H1 (cell line): ENCODE results near the gene ZNF511. TPM values are rescaled to one million over a fixed set of nuclear protein-coding genes. Genes with fewer than 3 reads are reported as not detected.

Source experiments
- KDM1A ChIP-seq: fragments of 200-600, 300-600 bp; sonication (generic); IDR thresholded peaks from 2 replicates; pipeline ENCODE4 v1.7.1; 2016; ENCODE audit warnings: mild to moderate bottlenecking, low read length, borderline replicate concordance
- KDM5A ChIP-seq: fragments of 200-600 bp; IDR thresholded peaks from 2 replicates; pipeline ENCODE4 v1.7.1; 2012; ENCODE audit warnings: mild to moderate bottlenecking, low read length, inconsistent platforms, mixed read lengths
- NANOG ChIP-seq: IDR thresholded peaks from 2 replicates; pipeline ENCODE4 v1.6.1; 2011; ENCODE audit warnings: low read length, low read depth, mild to moderate bottlenecking, inconsistent platforms; ENCODE audit not compliant: insufficient read depth, poor library complexity, severe bottlenecking
- PHF8 ChIP-seq: fragments of 200-600 bp; sonication (generic); conservative IDR thresholded peaks from 2 replicates; pipeline ENCODE4 v1.7.1; 2012; ENCODE audit warnings: low read depth, mild to moderate bottlenecking, inconsistent platforms, low read length, moderate library complexity
- RAD21 ChIP-seq, 2 experiments: IDR thresholded peaks in 1 of 2; conservative IDR thresholded peaks in 1 of 2; 2 replicates each; pipeline ENCODE4 v1.6.1; 2011; ENCODE audit warnings: low read depth in 2 of 2, low read length in 2 of 2, improper control_type of control experiment in 1 of 2, inconsistent platforms in 1 of 2, mild to moderate bottlenecking in 1 of 2, moderate library complexity in 1 of 2
- RXRA ChIP-seq: IDR thresholded peaks from 2 replicates; pipeline ENCODE4 v1.6.1; 2011; ENCODE audit warnings: low read depth, mild to moderate bottlenecking, low read length, moderate library complexity; ENCODE audit not compliant: insufficient read depth
- TCF12 ChIP-seq: IDR thresholded peaks from 2 replicates; pipeline ENCODE4 v1.6.1; 2011; ENCODE audit warnings: low read depth, mild to moderate bottlenecking, low read length
- polyA plus RNA-seq, 7 experiments: library from polyadenylated mRNA; depleted of rRNA in 3 of 7; stranded (reverse) in 5 of 7; unstranded in 2 of 7; fragments of >200 nt in 5 of 7; fragments of 200-250 nt in 2 of 7; gene quantifications; 1 replicate in 5 of 7; 2 replicates in 1 of 7; 4 replicates in 1 of 7; pipeline versions ENCODE4 v1.2.1 to v1.2.3, GENCODE V29; 2011 to 2013; ENCODE audit warnings: missing spikeins in 2 of 7, mixed read lengths in 2 of 7
- total RNA-seq: library from RNA; stranded (reverse); fragmentation: NEBNext Ultra II Directional; extraction: Animal tissue kit (Norgen Biotek cat#: 25700); gene quantifications from 2 replicates; pipeline ENCODE4 v1.2.1, GENCODE V29; 2021
- TF ChIP-seq, protein P1 (sequence below): fragments of 300-600 bp; sonication (generic); IDR thresholded peaks from 2 replicates; pipeline ENCODE4 v1.7.1; 2012; ENCODE audit warnings: low read length, moderate library complexity, mild to moderate bottlenecking, inconsistent platforms; ENCODE audit not compliant: insufficient replicate concordance
- TF ChIP-seq, protein P2 (sequence below): IDR thresholded peaks from 2 replicates; pipeline ENCODE4 v1.6.1; 2011; ENCODE audit warnings: low read length, improper control_type of control experiment

ZNF511 gene
- total and polyA plus RNA-seq, 2 of the 8 experiments (the other 6 are each of a cell fraction or from before 2014, with no cell fraction given): 55.4 to 71.7 TPM

DNA sequence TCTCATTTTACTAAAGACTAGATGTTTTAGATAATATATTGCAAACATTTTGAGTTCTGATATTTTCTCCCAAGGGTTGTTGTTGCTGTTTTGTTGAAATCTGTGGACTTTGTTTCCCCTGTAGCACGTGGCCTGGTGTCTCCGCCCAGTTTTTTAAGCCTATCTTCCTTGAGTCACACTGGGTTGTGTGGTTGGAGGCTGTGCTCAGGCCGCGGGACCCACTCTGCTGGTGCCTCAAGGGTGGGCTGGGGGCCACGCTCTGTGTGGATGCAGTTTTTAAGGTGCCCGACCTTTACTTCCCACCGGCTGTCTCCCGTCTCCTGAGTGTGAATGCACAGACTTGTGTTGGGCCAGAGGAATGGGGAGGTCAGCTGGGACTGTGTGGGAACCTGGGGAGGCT lies 34.2 kb downstream of the ZNF511 start (continued):
- TF ChIP-seq, protein P1, sequence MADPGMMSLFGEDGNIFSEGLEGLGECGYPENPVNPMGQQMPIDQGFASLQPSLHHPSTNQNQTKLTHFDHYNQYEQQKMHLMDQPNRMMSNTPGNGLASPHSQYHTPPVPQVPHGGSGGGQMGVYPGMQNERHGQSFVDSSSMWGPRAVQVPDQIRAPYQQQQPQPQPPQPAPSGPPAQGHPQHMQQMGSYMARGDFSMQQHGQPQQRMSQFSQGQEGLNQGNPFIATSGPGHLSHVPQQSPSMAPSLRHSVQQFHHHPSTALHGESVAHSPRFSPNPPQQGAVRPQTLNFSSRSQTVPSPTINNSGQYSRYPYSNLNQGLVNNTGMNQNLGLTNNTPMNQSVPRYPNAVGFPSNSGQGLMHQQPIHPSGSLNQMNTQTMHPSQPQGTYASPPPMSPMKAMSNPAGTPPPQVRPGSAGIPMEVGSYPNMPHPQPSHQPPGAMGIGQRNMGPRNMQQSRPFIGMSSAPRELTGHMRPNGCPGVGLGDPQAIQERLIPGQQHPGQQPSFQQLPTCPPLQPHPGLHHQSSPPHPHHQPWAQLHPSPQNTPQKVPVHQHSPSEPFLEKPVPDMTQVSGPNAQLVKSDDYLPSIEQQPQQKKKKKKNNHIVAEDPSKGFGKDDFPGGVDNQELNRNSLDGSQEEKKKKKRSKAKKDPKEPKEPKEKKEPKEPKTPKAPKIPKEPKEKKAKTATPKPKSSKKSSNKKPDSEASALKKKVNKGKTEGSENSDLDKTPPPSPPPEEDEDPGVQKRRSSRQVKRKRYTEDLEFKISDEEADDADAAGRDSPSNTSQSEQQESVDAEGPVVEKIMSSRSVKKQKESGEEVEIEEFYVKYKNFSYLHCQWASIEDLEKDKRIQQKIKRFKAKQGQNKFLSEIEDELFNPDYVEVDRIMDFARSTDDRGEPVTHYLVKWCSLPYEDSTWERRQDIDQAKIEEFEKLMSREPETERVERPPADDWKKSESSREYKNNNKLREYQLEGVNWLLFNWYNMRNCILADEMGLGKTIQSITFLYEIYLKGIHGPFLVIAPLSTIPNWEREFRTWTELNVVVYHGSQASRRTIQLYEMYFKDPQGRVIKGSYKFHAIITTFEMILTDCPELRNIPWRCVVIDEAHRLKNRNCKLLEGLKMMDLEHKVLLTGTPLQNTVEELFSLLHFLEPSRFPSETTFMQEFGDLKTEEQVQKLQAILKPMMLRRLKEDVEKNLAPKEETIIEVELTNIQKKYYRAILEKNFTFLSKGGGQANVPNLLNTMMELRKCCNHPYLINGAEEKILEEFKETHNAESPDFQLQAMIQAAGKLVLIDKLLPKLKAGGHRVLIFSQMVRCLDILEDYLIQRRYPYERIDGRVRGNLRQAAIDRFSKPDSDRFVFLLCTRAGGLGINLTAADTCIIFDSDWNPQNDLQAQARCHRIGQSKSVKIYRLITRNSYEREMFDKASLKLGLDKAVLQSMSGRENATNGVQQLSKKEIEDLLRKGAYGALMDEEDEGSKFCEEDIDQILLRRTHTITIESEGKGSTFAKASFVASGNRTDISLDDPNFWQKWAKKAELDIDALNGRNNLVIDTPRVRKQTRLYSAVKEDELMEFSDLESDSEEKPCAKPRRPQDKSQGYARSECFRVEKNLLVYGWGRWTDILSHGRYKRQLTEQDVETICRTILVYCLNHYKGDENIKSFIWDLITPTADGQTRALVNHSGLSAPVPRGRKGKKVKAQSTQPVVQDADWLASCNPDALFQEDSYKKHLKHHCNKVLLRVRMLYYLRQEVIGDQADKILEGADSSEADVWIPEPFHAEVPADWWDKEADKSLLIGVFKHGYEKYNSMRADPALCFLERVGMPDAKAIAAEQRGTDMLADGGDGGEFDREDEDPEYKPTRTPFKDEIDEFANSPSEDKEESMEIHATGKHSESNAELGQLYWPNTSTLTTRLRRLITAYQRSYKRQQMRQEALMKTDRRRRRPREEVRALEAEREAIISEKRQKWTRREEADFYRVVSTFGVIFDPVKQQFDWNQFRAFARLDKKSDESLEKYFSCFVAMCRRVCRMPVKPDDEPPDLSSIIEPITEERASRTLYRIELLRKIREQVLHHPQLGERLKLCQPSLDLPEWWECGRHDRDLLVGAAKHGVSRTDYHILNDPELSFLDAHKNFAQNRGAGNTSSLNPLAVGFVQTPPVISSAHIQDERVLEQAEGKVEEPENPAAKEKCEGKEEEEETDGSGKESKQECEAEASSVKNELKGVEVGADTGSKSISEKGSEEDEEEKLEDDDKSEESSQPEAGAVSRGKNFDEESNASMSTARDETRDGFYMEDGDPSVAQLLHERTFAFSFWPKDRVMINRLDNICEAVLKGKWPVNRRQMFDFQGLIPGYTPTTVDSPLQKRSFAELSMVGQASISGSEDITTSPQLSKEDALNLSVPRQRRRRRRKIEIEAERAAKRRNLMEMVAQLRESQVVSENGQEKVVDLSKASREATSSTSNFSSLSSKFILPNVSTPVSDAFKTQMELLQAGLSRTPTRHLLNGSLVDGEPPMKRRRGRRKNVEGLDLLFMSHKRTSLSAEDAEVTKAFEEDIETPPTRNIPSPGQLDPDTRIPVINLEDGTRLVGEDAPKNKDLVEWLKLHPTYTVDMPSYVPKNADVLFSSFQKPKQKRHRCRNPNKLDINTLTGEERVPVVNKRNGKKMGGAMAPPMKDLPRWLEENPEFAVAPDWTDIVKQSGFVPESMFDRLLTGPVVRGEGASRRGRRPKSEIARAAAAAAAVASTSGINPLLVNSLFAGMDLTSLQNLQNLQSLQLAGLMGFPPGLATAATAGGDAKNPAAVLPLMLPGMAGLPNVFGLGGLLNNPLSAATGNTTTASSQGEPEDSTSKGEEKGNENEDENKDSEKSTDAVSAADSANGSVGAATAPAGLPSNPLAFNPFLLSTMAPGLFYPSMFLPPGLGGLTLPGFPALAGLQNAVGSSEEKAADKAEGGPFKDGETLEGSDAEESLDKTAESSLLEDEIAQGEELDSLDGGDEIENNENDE: no peak
- TF ChIP-seq RXRA (no peak), NANOG (no peak), KDM1A (no peak), KDM5A (no peak), PHF8 (no peak), RAD21 (IDR thresholded peaks at IDR 0.05 in 1 of 2, conservative IDR thresholded peaks at IDR 0.05 in 1 of 2; ENCODE audit: low read depth in 2 of 2, low read length in 2 of 2) (no peak), TCF12 (no peak)
- TF ChIP-seq, protein P2, sequence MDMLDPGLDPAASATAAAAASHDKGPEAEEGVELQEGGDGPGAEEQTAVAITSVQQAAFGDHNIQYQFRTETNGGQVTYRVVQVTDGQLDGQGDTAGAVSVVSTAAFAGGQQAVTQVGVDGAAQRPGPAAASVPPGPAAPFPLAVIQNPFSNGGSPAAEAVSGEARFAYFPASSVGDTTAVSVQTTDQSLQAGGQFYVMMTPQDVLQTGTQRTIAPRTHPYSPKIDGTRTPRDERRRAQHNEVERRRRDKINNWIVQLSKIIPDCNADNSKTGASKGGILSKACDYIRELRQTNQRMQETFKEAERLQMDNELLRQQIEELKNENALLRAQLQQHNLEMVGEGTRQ: no peak
